Muscle layer of colon (tissue), 2 donors: ENCODE results near the gene RDH13.

ENCODE experiments used
- H3K27ac ChIP-seq: one replicate; pipeline ENCODE4 v1.7.0; 2013; ENCODE audit warnings: low read depth, mild to moderate bottlenecking, low read length, moderate library complexity
- H3K27me3 ChIP-seq, 2 donors: one replicate each; pipeline ENCODE4 v1.7.0; 2013; ENCODE audit warnings: low read length in 2 of 2, mild to moderate bottlenecking in 2 of 2; ENCODE audit not compliant: insufficient read depth in 2 of 2, control insufficient read depth in 1 of 2
- H3K36me3 ChIP-seq: one replicate; pipeline ENCODE4 v1.7.0; 2013; ENCODE audit warnings: mild to moderate bottlenecking, low read length; ENCODE audit not compliant: insufficient read depth
- H3K4me1 ChIP-seq: one replicate; pipeline ENCODE4 v1.7.0; 2013; ENCODE audit warnings: mild to moderate bottlenecking, low read length; ENCODE audit not compliant: insufficient read depth
- H3K4me3 ChIP-seq, 2 donors: one replicate each; pipeline ENCODE4 v1.7.0; 2013; ENCODE audit warnings: low read length in 2 of 2, low read depth in 1 of 2, mild to moderate bottlenecking in 1 of 2, moderate library complexity in 1 of 2
- H3K9ac ChIP-seq: one replicate; pipeline ENCODE4 v1.7.0; 2013; ENCODE audit warnings: low read length
- H3K9me3 ChIP-seq: one replicate; pipeline ENCODE4 v1.7.0; 2013; ENCODE audit warnings: mild to moderate bottlenecking, low read length
- donor health status: abdominal sarcoma.
- donor health status: Adenocarcinoma of cecum.

The RDH13 gene

DNA sequence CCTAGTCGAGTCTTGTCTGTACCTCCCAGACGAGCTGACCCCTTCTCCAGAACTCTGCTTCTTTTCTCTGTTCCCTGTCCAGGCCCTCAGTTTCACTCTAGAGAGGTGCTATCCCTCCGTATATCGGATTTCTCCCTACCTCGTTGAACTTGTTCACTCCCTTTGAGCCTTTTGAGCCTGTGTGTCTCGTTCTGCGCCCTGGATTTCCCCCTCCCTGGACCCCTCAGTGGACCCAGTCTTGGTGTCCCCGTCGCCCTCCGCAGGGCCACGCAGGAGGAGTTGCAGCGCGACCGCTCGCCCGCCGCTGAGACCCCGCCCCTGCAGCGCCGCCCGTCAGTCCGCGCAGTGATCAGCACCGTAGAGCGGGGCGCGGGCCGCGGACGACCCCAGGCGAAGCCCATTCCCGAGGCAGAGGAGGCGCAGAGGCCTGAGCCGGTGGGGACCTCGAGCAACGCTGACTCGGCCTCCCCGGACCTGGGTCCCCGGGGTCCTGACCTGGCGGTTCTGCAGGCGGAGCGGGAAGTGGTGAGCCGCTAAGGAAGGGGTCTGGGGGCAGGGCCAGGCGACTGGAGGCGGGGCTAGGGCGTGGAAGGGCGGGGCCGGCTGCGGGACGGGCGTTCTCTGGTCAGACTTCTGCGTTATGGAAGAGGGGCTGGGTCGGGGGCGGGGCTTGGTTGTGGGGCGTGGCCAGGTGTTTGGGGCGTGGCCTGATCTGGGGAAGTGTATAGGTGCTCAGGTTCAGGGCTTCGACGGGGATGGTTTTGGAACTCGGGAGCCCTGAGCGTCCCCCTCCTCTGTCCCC is 18.2 kb upstream of the RDH13 start:
- peak overlapping the region; percentile 18 to 21 for H3K4me3 ChIP-seq
- H3K27ac ChIP-seq: no peak overlapping the region
- H3K9ac ChIP-seq: no peak overlapping the region

DNA sequence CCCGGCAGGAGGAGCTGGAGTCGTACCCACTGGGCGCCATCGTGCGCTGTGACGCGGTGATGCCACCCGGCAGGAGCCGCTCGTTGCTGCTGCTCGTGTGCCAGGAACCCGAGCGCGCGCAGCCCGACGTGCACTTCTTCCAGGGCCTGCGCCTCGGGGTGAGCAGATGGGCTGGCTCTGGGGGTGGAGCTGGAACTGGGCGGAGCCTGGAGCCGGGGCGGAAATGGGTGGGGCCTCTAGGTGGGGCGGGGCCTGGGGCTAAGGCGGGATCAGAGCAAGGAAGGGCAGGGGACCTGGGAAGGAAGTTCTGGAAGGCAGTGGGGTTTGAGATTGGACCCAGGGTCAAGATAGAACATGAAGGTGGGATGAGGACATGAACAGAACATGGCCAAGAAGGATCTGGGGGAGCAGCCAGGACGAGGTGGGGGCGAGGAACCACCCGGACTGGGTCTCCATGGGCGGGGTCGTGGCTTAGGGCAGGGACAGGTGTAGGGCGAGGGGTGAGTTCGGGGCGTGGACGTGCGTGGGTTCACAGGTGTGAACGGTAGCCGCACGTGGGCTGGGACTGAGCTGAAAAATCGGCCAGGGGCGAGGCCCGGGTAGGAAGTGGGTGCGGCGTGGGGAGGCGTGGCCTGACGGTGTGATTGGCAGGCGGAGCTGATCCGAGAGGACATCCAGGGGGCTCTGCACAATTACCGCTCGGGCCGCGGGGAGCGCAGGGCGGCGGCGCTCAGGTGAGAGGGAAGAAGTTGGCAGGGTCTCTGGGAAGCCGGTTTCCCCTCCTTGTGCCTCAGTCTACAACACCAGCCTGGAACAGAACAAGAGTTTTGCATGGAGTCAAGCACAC is 17.4 kb upstream of the RDH13 start:
- Histone ChIP-seq H3K9me3 (no peaks in the 10 kb centered on the region), H3K36me3 (no peaks in the 10 kb centered on the region), H3K9ac (no peak overlapping the region), H3K27ac (no peak overlapping the region), H3K4me1 (peaks cover 5% of the 10 kb centered on the region), H3K27me3 (peaks cover 65 to 84% of the 10 kb centered on the region in 2 donors), H3K4me3 (peak overlapping the region; percentile 18 to 21)

More for the DNA sequence above, 18.2 kb upstream of the RDH13 start:
- Histone ChIP-seq H3K36me3 (no peaks in the 10 kb centered on the region), H3K4me1 (peaks cover 8% of the 10 kb centered on the region), H3K27me3 (peaks cover 72 to 84% of the 10 kb centered on the region in 2 donors), H3K9me3 (no peaks in the 10 kb centered on the region)

DNA sequence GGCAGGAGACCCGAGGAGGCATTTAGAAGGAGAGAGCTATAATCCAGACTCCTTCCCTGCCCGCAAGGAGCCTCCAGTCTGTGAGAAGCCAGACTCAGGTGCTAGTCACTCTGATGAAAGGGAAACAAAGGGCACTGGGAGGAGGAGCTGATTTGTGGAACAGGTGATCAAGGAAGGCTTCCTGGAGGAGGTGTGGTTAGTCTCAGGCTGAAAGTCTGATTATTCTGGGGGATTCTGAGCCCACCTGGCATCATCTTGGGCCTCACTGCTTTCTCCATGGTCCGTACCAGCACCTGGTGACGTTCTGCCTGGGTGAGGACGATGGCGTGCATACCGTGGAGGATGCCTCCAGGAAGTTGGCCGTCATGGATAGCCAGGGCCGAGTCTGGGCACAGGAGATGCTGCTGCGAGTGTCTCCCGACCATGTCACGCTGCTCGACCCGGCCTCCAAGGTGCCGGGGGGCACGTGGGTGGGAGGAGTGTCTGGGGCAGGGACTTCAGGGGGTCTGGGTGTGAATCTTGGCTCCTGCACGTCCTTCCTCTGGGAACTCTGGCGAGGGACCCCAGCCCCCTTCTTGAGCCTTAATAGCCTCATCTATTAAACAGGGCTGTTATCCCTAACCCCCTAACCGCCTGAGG is 16.6 kb upstream of the RDH13 start:
- peaks cover 5% of the 10 kb centered on the region for H3K4me1 ChIP-seq
- no peaks in the 10 kb centered on the region for H3K9me3 ChIP-seq
- H3K4me3 ChIP-seq: no peak overlapping the region
- no peak overlapping the region for H3K9ac ChIP-seq
- peaks cover 57 to 76% of the 10 kb centered on the region in 2 donors for H3K27me3 ChIP-seq
- no peak overlapping the region for H3K27ac ChIP-seq
- no peaks in the 10 kb centered on the region for H3K36me3 ChIP-seq

DNA sequence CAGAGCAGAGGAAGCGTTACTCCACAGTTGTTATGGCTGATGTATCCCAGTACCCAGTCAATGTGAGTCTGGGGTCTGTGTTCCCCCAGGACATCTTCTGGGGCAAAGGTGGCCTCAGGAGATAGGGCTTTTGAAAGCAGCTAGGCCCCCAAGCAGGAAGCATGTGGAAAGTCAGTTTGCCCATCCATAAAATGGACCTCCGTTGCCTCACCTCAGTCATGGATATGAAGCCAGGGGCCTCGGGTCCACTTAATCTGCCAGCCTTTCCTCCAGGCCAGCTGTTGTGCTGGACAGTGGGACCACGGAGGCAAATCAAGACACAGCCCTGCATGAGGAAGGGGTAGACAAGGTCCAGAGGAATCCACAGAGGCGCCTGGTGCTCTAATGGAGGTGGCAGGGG is 16.0 kb upstream of the RDH13 start:
- Histone ChIP-seq H3K4me3 (no peak overlapping the region), H3K27me3 (peaks cover 52 to 71% of the 10 kb centered on the region in 2 donors), H3K4me1 (peaks cover 5% of the 10 kb centered on the region), H3K9ac (no peak overlapping the region), H3K27ac (no peak overlapping the region), H3K36me3 (no peaks in the 10 kb centered on the region), H3K9me3 (no peaks in the 10 kb centered on the region)

DNA sequence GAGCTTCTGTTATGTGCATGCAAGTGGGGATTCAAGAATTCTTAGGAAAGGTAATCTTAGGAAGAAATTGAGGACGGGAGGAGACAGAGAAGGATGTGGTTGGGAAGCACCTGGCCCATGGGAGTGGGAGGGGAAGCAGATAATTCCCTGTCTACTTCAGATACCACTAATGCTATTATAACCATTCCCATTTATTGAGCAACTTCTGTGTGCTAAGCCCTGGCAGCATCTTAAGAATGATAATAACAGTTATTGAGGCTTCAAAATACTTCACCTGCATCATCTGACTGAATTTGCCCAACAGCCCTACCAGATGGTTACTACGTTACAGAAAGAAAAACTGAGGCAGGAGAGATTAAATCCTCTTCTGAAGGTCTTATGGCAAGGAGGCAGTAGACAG is 14.2 kb upstream of the RDH13 start:
- no peak overlapping the region for H3K4me3 ChIP-seq

DNA sequence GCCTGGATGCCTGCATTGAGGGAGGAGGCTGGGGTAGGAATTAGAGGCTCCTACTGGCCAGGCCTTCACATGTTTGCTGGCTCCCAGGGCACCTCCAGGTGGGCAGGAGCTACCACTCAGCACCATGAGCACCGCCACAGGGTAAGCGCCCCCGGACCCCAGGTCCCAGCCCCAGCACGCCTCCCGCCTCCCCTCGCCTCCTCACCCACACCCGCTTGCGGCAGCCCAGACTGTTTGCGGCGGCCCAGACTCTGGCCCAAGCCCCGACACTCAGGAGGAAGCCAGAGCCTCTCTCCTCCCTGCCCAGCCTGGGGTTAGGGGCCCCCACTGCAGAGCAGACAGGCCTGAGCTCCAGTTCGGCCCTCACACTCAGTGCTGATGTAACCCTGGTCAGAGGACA is 13.4 kb upstream of the RDH13 start:
- H3K27me3 ChIP-seq: peaks cover 37 to 54% of the 10 kb centered on the region in 2 donors
- no peaks in the 10 kb centered on the region for H3K36me3 ChIP-seq
- H3K4me3 ChIP-seq: no peak overlapping the region
- H3K9me3 ChIP-seq: no peaks in the 10 kb centered on the region
- no peak overlapping the region for H3K27ac ChIP-seq
- H3K4me1 ChIP-seq: peaks cover 5% of the 10 kb centered on the region
- no peak overlapping the region for H3K9ac ChIP-seq

More for the DNA sequence above, 14.2 kb upstream of the RDH13 start:
- no peaks in the 10 kb centered on the region for H3K36me3 ChIP-seq
- no peaks in the 10 kb centered on the region for H3K9me3 ChIP-seq
- H3K27ac ChIP-seq: no peak overlapping the region
- H3K4me1 ChIP-seq: peaks cover 5% of the 10 kb centered on the region
- H3K27me3 ChIP-seq: peaks cover 35 to 55% of the 10 kb centered on the region in 2 donors
- no peak overlapping the region for H3K9ac ChIP-seq

DNA sequence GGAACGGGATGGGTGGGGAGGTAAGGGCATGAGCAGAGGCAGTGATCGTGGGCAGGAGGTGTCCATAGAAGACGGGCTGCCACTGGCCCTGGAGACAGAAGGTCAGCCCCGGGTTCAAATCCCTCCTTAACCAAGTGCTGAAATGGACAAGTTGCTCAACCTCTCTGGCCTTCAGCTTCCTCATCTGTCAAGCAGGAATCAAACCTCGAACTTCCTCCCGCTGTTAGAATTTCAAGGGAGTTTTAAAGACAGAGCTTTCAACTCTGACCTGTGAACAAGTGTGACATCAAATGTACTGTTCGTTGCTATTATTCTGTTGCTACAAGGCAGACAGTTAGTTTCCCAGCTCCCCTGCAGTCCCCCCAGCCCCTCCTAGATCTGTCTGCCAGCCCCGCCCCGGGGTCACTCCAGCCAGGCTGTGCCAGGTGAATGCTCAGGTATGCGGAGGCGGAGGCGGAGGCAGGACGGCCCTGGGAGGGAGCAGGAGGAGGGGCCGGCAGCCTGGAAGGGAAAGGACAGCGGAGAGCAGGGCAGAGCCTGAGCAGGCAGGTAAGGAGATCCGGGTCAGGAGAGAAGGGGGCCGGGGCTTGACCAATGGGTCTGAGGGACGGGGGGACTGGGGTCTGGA is 12.5 kb upstream of the RDH13 start, which contains the start of gene EPS8L1:
Gene EPS8L1, plus strand, starts transcription at position 499 of the 628 bp plus-strand sequence. CDS start 576 bp downstream, outside the sequence.
- Histone ChIP-seq H3K36me3 (no peaks in the 10 kb centered on the region), H3K4me1 (peaks cover 2% of the 10 kb centered on the region), H3K9me3 (no peaks in the 10 kb centered on the region), H3K9ac (no peak within 1 kb of the TSS), H3K27me3 (peaks cover 35 to 54% of the 10 kb centered on the region in 2 donors), H3K4me3 (no peak within 1 kb of the TSS), H3K27ac (no peak within 1 kb of the TSS)

DNA sequence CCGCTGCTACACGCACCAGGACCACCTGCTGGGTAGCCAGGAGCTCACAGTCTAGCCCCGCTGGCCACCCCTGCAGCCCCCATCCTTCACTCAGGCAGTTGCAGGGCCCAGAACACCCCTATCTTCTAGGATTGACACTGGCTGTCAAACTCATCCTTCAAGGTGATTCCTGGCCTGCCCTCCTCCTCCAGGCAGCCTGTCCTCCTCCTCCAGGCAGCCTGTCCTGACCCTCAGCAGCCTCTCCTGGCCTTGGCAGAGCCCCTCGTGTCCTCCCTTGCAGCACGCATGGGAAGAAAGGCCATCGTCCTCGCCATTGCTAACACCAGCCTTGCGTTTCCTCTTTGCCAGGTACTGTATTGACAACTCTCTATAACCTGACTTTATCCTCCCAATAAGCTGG is 9.0 kb upstream of the RDH13 start:
- Histone ChIP-seq H3K36me3 (no peaks in the 10 kb centered on the region), H3K4me3 (no peak overlapping the region), H3K4me1 (no peaks in the 10 kb centered on the region), H3K9me3 (peaks cover 7% of the 10 kb centered on the region), H3K27me3 (peaks cover 28 to 46% of the 10 kb centered on the region in 2 donors), H3K9ac (no peak overlapping the region), H3K27ac (no peak overlapping the region)

DNA sequence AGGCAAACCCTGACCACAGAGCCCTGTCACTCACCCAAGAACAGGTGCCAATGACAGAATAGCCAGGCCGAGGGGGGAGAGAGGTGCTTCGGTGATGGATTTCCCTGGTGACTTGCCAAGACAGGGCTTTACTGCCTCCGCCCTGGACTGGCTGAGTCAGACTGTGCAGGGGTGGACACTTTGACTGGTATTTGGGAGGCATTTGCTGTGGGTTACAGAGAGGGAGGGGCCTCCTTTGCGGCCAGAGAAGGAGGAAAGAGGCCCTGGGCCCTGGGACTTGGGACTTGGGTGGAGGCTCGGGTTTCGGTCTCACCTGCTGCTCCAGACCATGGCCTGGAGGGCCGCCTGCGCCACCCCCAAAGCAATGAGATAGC is 8.2 kb upstream of the RDH13 start:
- Histone ChIP-seq H3K4me1 (no peaks in the 10 kb centered on the region), H3K9ac (no peak overlapping the region), H3K4me3 (no peak overlapping the region), H3K27me3 (peaks cover 24 to 42% of the 10 kb centered on the region in 2 donors), H3K27ac (no peak overlapping the region), H3K9me3 (peaks cover 7% of the 10 kb centered on the region), H3K36me3 (no peaks in the 10 kb centered on the region)

DNA sequence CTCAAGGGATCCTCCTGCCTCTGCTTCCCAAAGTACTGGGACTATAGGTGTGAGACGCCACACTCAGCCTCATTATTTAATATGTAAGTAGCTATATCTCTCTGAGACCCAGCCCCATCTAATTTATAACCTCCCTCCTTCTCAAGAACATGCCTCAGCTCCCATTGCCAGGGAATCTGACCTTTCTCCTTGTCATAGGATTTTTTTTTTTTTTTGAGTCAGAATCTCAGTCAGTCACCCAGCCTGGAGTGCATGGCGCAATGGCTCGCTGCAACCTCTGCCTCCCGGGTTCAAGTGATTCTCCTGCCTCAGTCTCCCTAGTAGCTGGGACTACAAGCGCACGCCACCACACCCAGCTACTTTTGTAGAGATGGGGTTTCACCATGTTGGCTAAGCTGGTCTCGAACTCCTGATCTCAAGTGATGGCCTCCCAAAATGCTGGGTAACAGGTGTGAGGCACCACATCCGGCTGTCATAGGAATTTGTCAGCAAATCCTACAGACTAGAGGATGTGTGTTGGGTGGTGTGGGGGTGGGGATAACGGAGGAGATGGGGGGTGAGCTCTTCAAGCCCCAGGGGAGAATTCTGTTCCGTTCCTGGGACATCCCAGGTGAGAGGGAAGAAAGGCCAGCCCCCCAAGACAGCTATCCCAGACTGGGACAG is 7.6 kb upstream of the RDH13 start:
- Histone ChIP-seq H3K36me3 (no peaks in the 10 kb centered on the region), H3K4me1 (no peaks in the 10 kb centered on the region), H3K27ac (no peak overlapping the region), H3K27me3 (peaks cover 24 to 37% of the 10 kb centered on the region in 2 donors), H3K4me3 (no peak overlapping the region), H3K9ac (no peak overlapping the region), H3K9me3 (peaks cover 7% of the 10 kb centered on the region)
